ENCODE results near the gene MAP2K1. TPM values are rescaled to one million over a fixed set of nuclear protein-coding genes. Genes with fewer than 3 reads are reported as not detected.

MAP2K1 gene
- total and polyA plus RNA-seq, 8 donors, result 46.3 to 60.4 (median 52.8) TPM

DNA sequence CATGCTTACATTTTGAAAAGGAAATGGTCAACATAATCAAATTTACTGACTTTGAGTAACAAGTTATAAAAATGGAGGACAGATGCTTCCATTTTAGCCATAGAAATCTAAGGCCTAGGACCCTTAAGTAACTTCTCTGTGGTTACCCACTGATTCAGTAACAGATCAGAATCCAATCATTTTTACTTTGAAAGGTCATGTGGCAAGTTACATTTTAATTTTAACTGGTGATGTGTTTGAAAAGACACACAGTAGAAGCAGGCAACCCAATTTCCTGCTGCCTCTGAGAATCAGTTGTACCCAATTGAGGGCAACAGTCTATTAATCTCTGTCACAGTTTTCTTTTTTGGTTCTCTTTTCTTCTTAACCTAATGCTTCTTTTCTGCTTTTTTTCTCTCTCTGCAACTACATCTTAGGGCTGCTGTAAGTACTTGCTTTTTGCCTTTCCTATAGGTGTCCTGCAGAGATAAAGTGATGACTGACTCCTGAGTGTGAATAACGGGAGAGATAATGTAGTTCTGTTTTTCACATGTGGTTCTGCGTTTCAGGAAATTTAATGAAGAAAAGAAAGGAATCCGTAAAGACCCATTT, 121.7 kb downstream of the MAP2K1 start:
- Histone ChIP-seq H3K4me1 (peaks cover under 1 to 19% of the 10 kb centered on the region in 2 donors), H3K27ac (no peak overlapping the region), H3K27me3 (no peaks in the 10 kb centered on the region), H3K4me3 (no peak overlapping the region), H3K36me3 (peaks cover 0 to 6% of the 10 kb centered on the region in 2 donors), H3K9me3 (no peaks in the 10 kb centered on the region)
- no peak for ATAC-seq
- TF ChIP-seq, protein P1, sequence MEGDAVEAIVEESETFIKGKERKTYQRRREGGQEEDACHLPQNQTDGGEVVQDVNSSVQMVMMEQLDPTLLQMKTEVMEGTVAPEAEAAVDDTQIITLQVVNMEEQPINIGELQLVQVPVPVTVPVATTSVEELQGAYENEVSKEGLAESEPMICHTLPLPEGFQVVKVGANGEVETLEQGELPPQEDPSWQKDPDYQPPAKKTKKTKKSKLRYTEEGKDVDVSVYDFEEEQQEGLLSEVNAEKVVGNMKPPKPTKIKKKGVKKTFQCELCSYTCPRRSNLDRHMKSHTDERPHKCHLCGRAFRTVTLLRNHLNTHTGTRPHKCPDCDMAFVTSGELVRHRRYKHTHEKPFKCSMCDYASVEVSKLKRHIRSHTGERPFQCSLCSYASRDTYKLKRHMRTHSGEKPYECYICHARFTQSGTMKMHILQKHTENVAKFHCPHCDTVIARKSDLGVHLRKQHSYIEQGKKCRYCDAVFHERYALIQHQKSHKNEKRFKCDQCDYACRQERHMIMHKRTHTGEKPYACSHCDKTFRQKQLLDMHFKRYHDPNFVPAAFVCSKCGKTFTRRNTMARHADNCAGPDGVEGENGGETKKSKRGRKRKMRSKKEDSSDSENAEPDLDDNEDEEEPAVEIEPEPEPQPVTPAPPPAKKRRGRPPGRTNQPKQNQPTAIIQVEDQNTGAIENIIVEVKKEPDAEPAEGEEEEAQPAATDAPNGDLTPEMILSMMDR (IDR thresholded peaks at IDR 0.05), result no peak
- intact Hi-C loops (cut with DNase I), result no loop called here
- DNase-seq, result no peak

DNA sequence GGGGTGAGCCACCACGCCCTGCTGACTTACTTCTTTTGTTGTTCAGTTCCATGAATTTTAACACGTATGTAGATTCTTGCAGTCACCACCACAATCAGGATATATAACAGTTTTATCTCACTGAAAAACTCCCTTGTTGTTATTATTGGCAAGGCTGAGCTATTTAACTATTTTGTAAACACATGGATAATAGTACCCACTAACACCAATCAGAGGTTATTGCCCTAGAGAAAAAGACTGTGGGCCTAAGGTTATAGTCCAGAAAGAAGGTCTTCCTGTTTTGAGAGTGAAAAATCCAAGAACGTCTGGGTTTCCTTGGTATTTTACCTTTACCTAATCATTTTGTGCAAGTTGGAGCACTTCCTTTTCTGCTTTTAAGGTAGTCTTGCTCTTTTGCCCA, 127.9 kb downstream of the MAP2K1 start:
- intact Hi-C loops (cut with DNase I), result no loop called here
- no peak for ATAC-seq

DNA sequence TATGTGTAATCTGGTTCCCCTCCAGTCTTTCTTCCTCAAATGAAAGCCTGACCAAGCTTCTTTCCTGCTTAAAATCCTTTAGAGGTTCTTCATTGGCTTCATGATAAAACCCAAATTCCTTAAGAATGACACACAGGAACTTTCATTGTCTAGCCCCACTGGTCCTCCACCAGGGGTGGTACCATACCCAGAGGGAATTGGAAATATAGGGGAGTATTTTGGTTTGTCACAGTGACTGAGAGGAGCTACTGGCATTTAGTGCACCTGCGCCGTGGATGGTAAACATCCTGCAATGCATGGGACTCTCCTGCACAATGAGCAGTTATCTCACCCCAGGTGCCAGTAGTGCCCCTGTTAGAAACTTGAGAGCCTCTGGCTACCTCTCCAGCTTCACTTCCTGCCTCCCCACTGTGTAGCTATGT, 129.2 kb downstream of the MAP2K1 start:
- no peak for ATAC-seq
- TF ChIP-seq, protein P1 (IDR thresholded peaks at IDR 0.05), result no peak
- intact Hi-C loops (cut with DNase I), result no loop called here
- Histone ChIP-seq H3K4me3 (no peak overlapping the region), H3K4me1 (no peaks in the 10 kb centered on the region), H3K27ac (no peak overlapping the region), H3K27me3 (no peaks in the 10 kb centered on the region), H3K9me3 (no peaks in the 10 kb centered on the region), H3K36me3 (peaks cover 0 to 42% of the 10 kb centered on the region in 2 donors)
- no peak for DNase-seq

More for the DNA sequence above, 127.9 kb downstream of the MAP2K1 start:
- Histone ChIP-seq H3K4me3 (no peak overlapping the region), H3K27ac (no peak overlapping the region), H3K9me3 (no peaks in the 10 kb centered on the region), H3K27me3 (no peaks in the 10 kb centered on the region), H3K4me1 (no peaks in the 10 kb centered on the region), H3K36me3 (peaks cover 0 to 47% of the 10 kb centered on the region in 2 donors)
- no peak for DNase-seq
- TF ChIP-seq, protein P1 (IDR thresholded peaks at IDR 0.05), result no peak

DNA sequence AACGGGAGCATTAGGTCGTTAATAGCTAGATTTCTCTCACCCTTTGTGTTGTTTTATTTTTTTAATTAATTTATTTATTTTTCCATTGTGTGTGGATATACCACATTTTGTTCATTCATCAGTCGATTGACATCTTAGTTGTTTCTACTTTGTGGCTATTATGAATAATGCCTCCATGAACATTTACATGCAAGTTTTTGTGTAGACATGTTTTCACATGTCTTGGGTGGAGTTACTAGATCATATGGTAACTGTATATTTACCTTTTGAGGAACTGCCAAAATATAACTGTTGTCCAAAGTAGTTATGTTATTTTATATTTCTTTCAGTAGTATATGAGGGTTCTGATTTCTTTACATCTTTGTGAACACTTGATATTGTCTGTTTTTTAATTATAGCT, 137.2 kb downstream of the MAP2K1 start:
- intact Hi-C loops (cut with DNase I), result no loop called here
- H3K4me3 ChIP-seq, result no peak overlapping the region
- H3K27ac ChIP-seq, result no peak overlapping the region
- DNase-seq, result no peak
- peaks cover 0 to 51% of the 10 kb centered on the region in 2 donors for H3K36me3 ChIP-seq
- no peaks in the 10 kb centered on the region for H3K27me3 ChIP-seq
- ATAC-seq, result no peak
- TF ChIP-seq, protein P1 (IDR thresholded peaks at IDR 0.05), result no peak
- H3K9me3 ChIP-seq, result no peaks in the 10 kb centered on the region
- H3K4me1 ChIP-seq, result no peaks in the 10 kb centered on the region

DNA sequence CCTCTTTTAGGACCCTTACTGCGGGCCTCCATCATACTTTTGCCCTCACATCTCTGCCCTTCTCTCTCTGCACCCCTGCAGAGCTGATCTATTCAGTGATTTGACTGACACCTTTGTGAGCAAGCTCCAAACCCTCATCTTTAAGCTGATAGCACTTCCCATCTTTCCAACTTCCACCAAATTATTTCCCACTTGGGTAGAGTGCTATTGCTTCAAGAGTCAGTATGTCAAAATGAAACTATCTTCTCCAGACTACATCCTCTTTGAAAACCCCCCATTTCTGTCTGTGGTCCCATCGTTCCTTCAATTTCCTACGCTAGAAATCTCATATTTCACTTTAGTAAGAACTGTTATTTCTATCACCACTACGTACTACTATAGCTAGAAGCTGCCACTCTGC, 138.1 kb downstream of the MAP2K1 start:
- Histone ChIP-seq H3K27me3 (no peaks in the 10 kb centered on the region), H3K36me3 (peaks cover 0 to 53% of the 10 kb centered on the region in 2 donors), H3K27ac (no peak overlapping the region), H3K9me3 (no peaks in the 10 kb centered on the region), H3K4me1 (no peaks in the 10 kb centered on the region), H3K4me3 (no peak overlapping the region)
- intact Hi-C loops (cut with DNase I), result no loop called here
- TF ChIP-seq, protein P1 (IDR thresholded peaks at IDR 0.05), result no peak
- no peak for ATAC-seq
- DNase-seq, result no peak

All from left lung (tissue), 10 donors.